Stimulated activated CD4-positive, alpha-beta T cell treated with anti-CD3 and anti-CD28 coated beads, Interleukin-4, amount 100 ng/mL, for 24 hours (primary cell): ENCODE data around the gene MLYCD.

Source experiments
- DNase-seq: peaks from one replicate; pipeline ENCODE4 v3.0.0-alpha.2; 2020

MLYCD gene

DNA sequence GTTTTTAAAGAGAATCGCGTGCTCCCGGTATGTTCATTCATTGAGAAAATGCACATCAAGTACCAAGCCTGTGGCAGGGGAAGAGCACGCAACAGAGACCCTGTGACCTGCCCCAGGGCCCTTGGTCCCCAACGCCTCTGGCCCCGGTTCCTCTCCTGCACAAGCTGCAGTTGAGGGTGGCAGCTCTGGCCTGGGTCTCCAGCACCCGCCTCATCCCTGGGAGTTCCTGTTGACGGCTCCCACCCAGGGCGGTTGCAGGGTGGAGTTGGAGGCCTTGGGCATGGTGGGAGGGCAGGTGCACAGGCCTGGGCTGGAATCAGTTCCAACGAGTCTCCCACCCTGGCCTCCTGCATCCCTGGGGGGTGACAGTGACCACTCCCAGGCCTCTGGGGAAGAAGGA is 74.2 kb downstream of the MLYCD start:
- no peak for DNase-seq

DNA sequence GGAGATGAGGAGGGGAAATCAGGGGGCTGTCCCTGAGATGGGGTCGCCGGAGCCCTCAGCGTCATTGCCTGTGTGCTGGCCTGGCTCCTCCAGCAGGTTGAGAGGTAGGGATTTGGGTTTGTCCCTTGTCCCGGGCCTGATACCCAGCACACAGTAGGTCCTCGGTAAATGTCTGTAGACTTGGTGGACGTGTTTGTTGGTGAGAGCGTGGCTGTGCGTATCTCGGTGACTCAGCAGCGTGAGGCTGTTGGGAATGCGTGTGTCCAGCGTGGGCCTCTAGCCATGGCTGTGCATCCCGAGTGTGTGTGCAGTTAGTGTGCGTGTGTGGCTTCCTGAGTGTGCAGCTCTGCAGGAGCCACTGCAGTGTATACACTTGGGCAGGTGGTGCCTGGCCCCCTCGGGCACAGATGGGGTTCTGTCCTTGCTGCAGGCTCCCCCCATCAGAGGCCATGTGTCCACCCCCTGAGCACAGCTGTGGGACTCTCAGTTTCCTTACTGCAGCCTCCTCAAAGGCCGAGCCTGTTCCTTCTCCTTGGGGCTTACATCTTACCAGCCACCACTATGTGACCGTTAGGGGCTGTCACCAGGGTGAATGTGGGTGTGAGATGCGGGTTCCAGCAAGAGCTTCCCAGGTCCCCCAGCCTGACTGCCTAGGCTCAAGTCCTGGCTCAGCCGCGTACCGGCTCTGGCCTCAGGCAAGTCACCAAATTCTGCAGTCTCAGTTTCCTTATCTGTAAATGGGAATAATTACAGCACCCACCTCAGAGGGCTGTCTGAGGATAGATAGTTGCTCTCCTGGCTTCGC is 74.9 kb downstream of the MLYCD start:
- DNase-seq, result no peak

DNA sequence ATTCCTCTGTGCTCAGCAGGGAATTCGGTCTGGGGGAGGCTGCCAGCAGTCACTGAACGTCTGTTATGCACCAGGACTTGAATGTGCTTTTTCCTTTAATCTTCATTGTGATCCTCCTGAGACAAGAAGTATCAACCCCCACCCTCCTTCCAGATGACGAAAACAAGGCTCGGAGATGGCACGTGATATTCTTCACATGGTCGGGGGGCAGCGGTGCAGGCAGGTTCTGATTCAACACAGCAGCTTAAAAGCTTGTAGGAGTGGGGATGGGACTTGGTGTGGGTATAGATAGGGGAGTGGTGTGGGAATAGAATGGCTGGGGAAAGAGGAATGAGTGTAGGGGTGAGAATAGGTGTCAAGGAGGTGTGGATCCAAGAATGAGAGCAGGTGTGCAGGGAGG is 75.6 kb downstream of the MLYCD start:
- DNase-seq, result no peak

GRCh38 chr16:83975590-83976260 is 76.8 kb downstream of the MLYCD start:
- DNase-seq, result no peak
